Activated CD4-positive, alpha-beta memory T cell treated with anti-CD3 and anti-CD28 coated beads for 36 hours (primary cell): ENCODE measurements around the gene SAG. TPM values are rescaled to one million over a fixed set of nuclear protein-coding genes. Genes with fewer than 3 reads are reported as not detected.

Source experiments
- CTCF ChIA-PET: fragments of 350-600 bp; sonication (Branson Sonifier 250); formaldehyde crosslinking; loops from one replicate; lab custom pipeline; 2021; ENCODE audit warnings: antibody characterized with exemption, inconsistent platforms; lab: Charles Lee
- POLR2A ChIA-PET: fragments of 350-600 bp; sonication (Branson Sonifier 250); formaldehyde crosslinking; loops from one replicate; lab custom pipeline; 2021; ENCODE audit warnings: antibody characterized with exemption; lab: Charles Lee
- DNase-seq: peaks from one replicate; pipeline ENCODE4 v3.0.0-alpha.2; 2020
- H3K27ac Mint-ChIP-seq: one replicate; pipeline ENCODE4 v1.8.0; 2021; ENCODE audit warnings: mixed read lengths
- H3K27me3 Mint-ChIP-seq: one replicate; pipeline ENCODE4 v1.8.0; 2021; ENCODE audit warnings: mixed read lengths
- H3K36me3 Mint-ChIP-seq: one replicate; pipeline ENCODE4 v1.8.0; 2021; ENCODE audit warnings: mixed read lengths
- H3K4me1 Mint-ChIP-seq: one replicate; pipeline ENCODE4 v1.8.0; 2021; ENCODE audit warnings: low read depth, mixed read lengths
- H3K4me3 Mint-ChIP-seq: one replicate; pipeline ENCODE4 v1.8.0; 2021; ENCODE audit warnings: mild to moderate bottlenecking, mixed read lengths
- H3K9me3 Mint-ChIP-seq: one replicate; pipeline ENCODE4 v1.8.0; 2021; ENCODE audit warnings: mixed read lengths
- intact Hi-C: fragments of 100-400 bp; cut with micrococcal nuclease; formaldehyde crosslinking; loops from one replicate; pipeline ENCODE4 v1.15.1; 2023
- total RNA-seq, 2 experiments: library from RNA; stranded (reverse); gene quantifications; one replicate each; pipeline ENCODE4 v1.2.3, GENCODE V29; 2021

The SAG gene
- total RNA-seq, 2 experiments from 2014 or later, result 0.27 to 1.3 TPM

- intact Hi-C loops, result loop anchor here (5.0 kb wide), 1 partner anchor 172 kb away; no protein-coding TSS in a partner anchor
- H3K4me3 Mint-ChIP-seq, result no peak overlapping the region
- peak overlapping the region; percentile 94 for H3K27ac Mint-ChIP-seq
- peaks cover 75% of the 10 kb centered on the region for H3K4me1 Mint-ChIP-seq
- ChIA-PET CTCF (interaction anchor here (0.6 to 2.5 kb wide), 2 partner anchors 18 to 173 kb away, joined by 5 to 11 read pairs; partner anchors contain the start of gene ATG16L1), POLR2A (interaction anchor here (0.7 to 1.1 kb wide), 2 partner anchors 19 to 210 kb away, joined by 3 read pairs; partner anchors contain the start of genes ATG16L1 and INPP5D)
- H3K36me3 Mint-ChIP-seq, result peaks cover 72% of the 10 kb centered on the region
- no peaks in the 10 kb centered on the region for H3K27me3 Mint-ChIP-seq
- DNase-seq, result no peak
- H3K9me3 Mint-ChIP-seq, result no peaks in the 10 kb centered on the region
These were observed 37.2 kb upstream of the SAG start for GRCh38 chr2:233270366-233270765.

- POLR2A ChIA-PET, result interaction anchor here (0.7 to 1.1 kb wide), 2 partner anchors 19 to 211 kb away, joined by 3 read pairs; partner anchors contain the start of genes ATG16L1 and INPP5D
- H3K4me3 Mint-ChIP-seq, result no peak overlapping the region
- H3K4me1 Mint-ChIP-seq, result peaks cover 72% of the 10 kb centered on the region
- H3K9me3 Mint-ChIP-seq, result no peaks in the 10 kb centered on the region
- no peak for DNase-seq
- peak overlapping the region; percentile 94 for H3K27ac Mint-ChIP-seq
- no peaks in the 10 kb centered on the region for H3K27me3 Mint-ChIP-seq
- CTCF ChIA-PET, result interaction anchor here (2.5 kb wide), 1 partner anchor 172 kb away, joined by 11 read pairs; no protein-coding TSS in a partner anchor
- H3K36me3 Mint-ChIP-seq, result peaks cover 72% of the 10 kb centered on the region
- intact Hi-C loops, result loop anchor here (5.0 kb wide), 1 partner anchor 171 kb away; no protein-coding TSS in a partner anchor
These were observed 36.7 kb upstream of the SAG start for GRCh38 chr2:233270951-233271350.

- H3K4me3 Mint-ChIP-seq, result no peak overlapping the region
- peaks cover 66% of the 10 kb centered on the region for H3K4me1 Mint-ChIP-seq
- ChIA-PET CTCF (interaction anchor here (0.7 to 2.5 kb wide), 3 partner anchors 87 to 418 kb away, joined by 3 to 11 read pairs (median 3); no protein-coding TSS in a partner anchor), POLR2A (no interaction called here)
- no peaks in the 10 kb centered on the region for H3K9me3 Mint-ChIP-seq
- H3K36me3 Mint-ChIP-seq, result peaks cover 69% of the 10 kb centered on the region
- DNase-seq, result no peak
- H3K27ac Mint-ChIP-seq, result peak overlapping the region; percentile 21
- H3K27me3 Mint-ChIP-seq, result no peaks in the 10 kb centered on the region
- intact Hi-C loops, result loop anchor here (5.0 kb wide), 1 partner anchor 171 kb away; no protein-coding TSS in a partner anchor
These were observed 35.9 kb upstream of the SAG start for GRCh38 chr2:233271693-233272092.

- peak; percentile 74 for DNase-seq
- intact Hi-C loops, result loop anchor here (5.0 kb wide), 1 partner anchor 169 kb away; no protein-coding TSS in a partner anchor
- Mint-ChIP-seq H3K9me3 (no peaks in the 10 kb centered on the region), H3K27ac (peak overlapping the region; percentile 83), H3K4me3 (no peak overlapping the region), H3K36me3 (peaks cover 76% of the 10 kb centered on the region), H3K4me1 (peaks cover 54% of the 10 kb centered on the region), H3K27me3 (no peaks in the 10 kb centered on the region)
- CTCF ChIA-PET, result no interaction called here
- POLR2A ChIA-PET, result no interaction called here
These were observed 34.5 kb upstream of the SAG start for GRCh38 chr2:233273120-233273519.

GRCh38 chr2:233275223-233275622 is 32.4 kb upstream of the SAG start:
- Mint-ChIP-seq H3K27ac (no peak overlapping the region), H3K27me3 (no peaks in the 10 kb centered on the region), H3K4me1 (peaks cover 33% of the 10 kb centered on the region), H3K36me3 (peaks cover 72% of the 10 kb centered on the region), H3K4me3 (no peak overlapping the region), H3K9me3 (no peaks in the 10 kb centered on the region)
- POLR2A ChIA-PET, result no interaction called here
- CTCF ChIA-PET, result no interaction called here
- intact Hi-C loops, result no loop called here
- DNase-seq, result no peak

GRCh38 chr2:233278921-233279320 is 28.7 kb upstream of the SAG start:
- no peak overlapping the region for H3K27ac Mint-ChIP-seq
- no peaks in the 10 kb centered on the region for H3K9me3 Mint-ChIP-seq
- no peak for DNase-seq
- POLR2A ChIA-PET, result interaction anchor here (0.6 kb wide), 1 partner anchor 459 kb away, joined by 4 read pairs; no protein-coding TSS in a partner anchor
- intact Hi-C loops, result no loop called here
- CTCF ChIA-PET, result interaction anchor here (1.5 kb wide), 1 partner anchor 426 kb away, joined by 3 read pairs; no protein-coding TSS in a partner anchor
- H3K36me3 Mint-ChIP-seq, result peaks cover 63% of the 10 kb centered on the region
- H3K4me3 Mint-ChIP-seq, result no peak overlapping the region
- no peaks in the 10 kb centered on the region for H3K27me3 Mint-ChIP-seq
- H3K4me1 Mint-ChIP-seq, result peaks cover 5% of the 10 kb centered on the region

GRCh38 chr2:233280114-233280693 is 27.4 kb upstream of the SAG start:
- Mint-ChIP-seq H3K4me3 (no peak overlapping the region), H3K27me3 (no peaks in the 10 kb centered on the region), H3K4me1 (peaks cover 3% of the 10 kb centered on the region), H3K36me3 (peaks cover 57% of the 10 kb centered on the region), H3K27ac (no peak overlapping the region), H3K9me3 (no peaks in the 10 kb centered on the region)
- DNase-seq, result no peak
- intact Hi-C loops, result no loop called here
- ChIA-PET CTCF (interaction anchor here (1.5 kb wide), 1 partner anchor 428 kb away, joined by 3 read pairs; no protein-coding TSS in a partner anchor), POLR2A (no interaction called here)

- Mint-ChIP-seq H3K36me3 (peaks cover 53% of the 10 kb centered on the region), H3K27me3 (no peaks in the 10 kb centered on the region)
These were observed 26.1 kb upstream of the SAG start for GRCh38 chr2:233281553-233281952.

GRCh38 chr2:233281992-233282603 is 25.5 kb upstream of the SAG start:
- POLR2A ChIA-PET, result no interaction called here
- no peak overlapping the region for H3K27ac Mint-ChIP-seq
- H3K9me3 Mint-ChIP-seq, result no peaks in the 10 kb centered on the region
- no peak for DNase-seq
- H3K4me3 Mint-ChIP-seq, result no peak overlapping the region
- CTCF ChIA-PET, result interaction anchor here (0.6 to 0.9 kb wide), 3 partner anchors 12 to 265 kb away, joined by 3 to 4 read pairs (median 3); no protein-coding TSS in a partner anchor
- peaks cover 3% of the 10 kb centered on the region for H3K4me1 Mint-ChIP-seq
- no peaks in the 10 kb centered on the region for H3K27me3 Mint-ChIP-seq
- intact Hi-C loops, result no loop called here
- H3K36me3 Mint-ChIP-seq, result peaks cover 58% of the 10 kb centered on the region

More at GRCh38 chr2:233281553-233281952, 26.1 kb upstream of the SAG start:
- Mint-ChIP-seq H3K4me3 (no peak overlapping the region), H3K27ac (no peak overlapping the region), H3K4me1 (peaks cover 3% of the 10 kb centered on the region), H3K9me3 (no peaks in the 10 kb centered on the region)
- POLR2A ChIA-PET, result no interaction called here
- DNase-seq, result no peak
- CTCF ChIA-PET, result interaction anchor here (0.9 kb wide), 1 partner anchor 12 kb away, joined by 3 read pairs; no protein-coding TSS in a partner anchor
- intact Hi-C loops, result no loop called here

GRCh38 chr2:233285921-233286320 is 21.7 kb upstream of the SAG start:
- H3K36me3 Mint-ChIP-seq, result peaks cover 52% of the 10 kb centered on the region
- CTCF ChIA-PET, result no interaction called here
- intact Hi-C loops, result no loop called here

GRCh38 chr2:233287871-233288270 is 19.7 kb upstream of the SAG start:
- ChIA-PET CTCF (no interaction called here), POLR2A (interaction anchor here (0.9 kb wide), 1 partner anchor 32 kb away, joined by 3 read pairs; no protein-coding TSS in a partner anchor)
- Mint-ChIP-seq H3K4me1 (no peaks in the 10 kb centered on the region), H3K9me3 (no peaks in the 10 kb centered on the region), H3K27ac (no peak overlapping the region), H3K27me3 (no peaks in the 10 kb centered on the region), H3K4me3 (no peak overlapping the region), H3K36me3 (peaks cover 51% of the 10 kb centered on the region)
- no peak for DNase-seq
- intact Hi-C loops, result no loop called here

More at GRCh38 chr2:233285921-233286320, 21.7 kb upstream of the SAG start:
- H3K9me3 Mint-ChIP-seq, result no peaks in the 10 kb centered on the region
- H3K4me1 Mint-ChIP-seq, result peaks cover 2% of the 10 kb centered on the region
- H3K27me3 Mint-ChIP-seq, result no peaks in the 10 kb centered on the region
- DNase-seq, result no peak
- no peak overlapping the region for H3K4me3 Mint-ChIP-seq
- no peak overlapping the region for H3K27ac Mint-ChIP-seq
- POLR2A ChIA-PET, result no interaction called here

GRCh38 chr2:233288663-233289062 is 19.0 kb upstream of the SAG start:
- no peaks in the 10 kb centered on the region for H3K4me1 Mint-ChIP-seq
- intact Hi-C loops, result no loop called here
- ChIA-PET CTCF (no interaction called here), POLR2A (interaction anchor here (0.9 kb wide), 1 partner anchor 32 kb away, joined by 3 read pairs; no protein-coding TSS in a partner anchor)
- H3K27me3 Mint-ChIP-seq, result no peaks in the 10 kb centered on the region
- no peak for DNase-seq
- no peak overlapping the region for H3K4me3 Mint-ChIP-seq
- H3K9me3 Mint-ChIP-seq, result no peaks in the 10 kb centered on the region
- peaks cover 53% of the 10 kb centered on the region for H3K36me3 Mint-ChIP-seq
- H3K27ac Mint-ChIP-seq, result no peak overlapping the region
